NCI-H1092 (cell line): Measurements from ENCODE around the gene GPSM3.
"Not testable (repeated sequence)": the region's sequence is repeated elsewhere in the genome, so short reads cannot be mapped to it uniquely, and the experiment has no call there.

Experiments used
- DNase-seq: peaks from one replicate; lab custom pipeline; 2025; lab: John Stamatoyannopoulos, UW

The GPSM3 gene

DNA sequence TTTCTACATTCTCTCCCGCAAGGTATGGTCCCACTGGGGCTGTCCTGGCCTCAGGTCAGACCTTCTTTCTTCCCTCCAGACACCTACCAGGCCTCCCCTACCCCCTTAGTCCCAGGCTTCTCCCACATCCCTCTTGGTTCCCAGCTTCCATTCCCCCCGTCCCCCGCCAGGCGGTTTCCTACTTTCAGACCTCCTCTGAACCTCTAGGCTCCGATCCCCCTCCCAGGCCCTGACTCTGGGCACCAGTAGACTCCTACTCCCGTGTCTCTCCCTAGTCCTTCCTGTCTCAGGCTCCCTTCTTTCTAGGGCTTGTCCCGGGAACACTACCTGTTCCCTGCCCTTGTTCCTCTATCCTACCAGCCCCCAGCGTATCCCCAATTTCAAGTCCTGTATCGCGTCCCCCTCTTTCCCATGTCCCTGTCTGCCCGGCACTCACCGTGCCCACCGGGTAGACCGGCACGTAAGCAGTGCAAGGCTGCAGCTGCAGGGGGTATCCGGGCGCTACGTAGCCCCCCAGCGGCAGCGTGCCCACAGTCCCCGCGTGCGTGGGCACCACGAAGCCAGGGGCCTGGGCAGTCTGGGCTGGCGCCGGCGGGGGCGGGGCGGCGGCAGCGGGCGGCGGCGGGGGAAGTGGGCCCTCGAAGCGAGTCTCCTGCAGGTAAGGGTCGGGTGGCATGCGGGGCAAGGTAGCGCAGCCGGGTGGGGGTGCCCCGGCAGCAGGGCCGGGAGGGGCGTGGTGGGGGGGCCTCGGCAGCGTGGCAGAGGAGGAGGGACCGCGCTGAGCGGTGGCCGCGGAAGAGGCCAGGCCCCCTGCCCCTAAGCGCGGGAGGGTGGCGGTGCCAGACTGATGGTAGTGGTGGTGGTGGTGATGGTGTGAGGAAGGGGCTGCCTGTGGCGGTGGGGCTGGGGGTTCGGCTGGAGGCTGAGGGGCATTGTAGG lies 42.2 kb downstream of the GPSM3 start:
- DNase-seq, result no peak

DNA sequence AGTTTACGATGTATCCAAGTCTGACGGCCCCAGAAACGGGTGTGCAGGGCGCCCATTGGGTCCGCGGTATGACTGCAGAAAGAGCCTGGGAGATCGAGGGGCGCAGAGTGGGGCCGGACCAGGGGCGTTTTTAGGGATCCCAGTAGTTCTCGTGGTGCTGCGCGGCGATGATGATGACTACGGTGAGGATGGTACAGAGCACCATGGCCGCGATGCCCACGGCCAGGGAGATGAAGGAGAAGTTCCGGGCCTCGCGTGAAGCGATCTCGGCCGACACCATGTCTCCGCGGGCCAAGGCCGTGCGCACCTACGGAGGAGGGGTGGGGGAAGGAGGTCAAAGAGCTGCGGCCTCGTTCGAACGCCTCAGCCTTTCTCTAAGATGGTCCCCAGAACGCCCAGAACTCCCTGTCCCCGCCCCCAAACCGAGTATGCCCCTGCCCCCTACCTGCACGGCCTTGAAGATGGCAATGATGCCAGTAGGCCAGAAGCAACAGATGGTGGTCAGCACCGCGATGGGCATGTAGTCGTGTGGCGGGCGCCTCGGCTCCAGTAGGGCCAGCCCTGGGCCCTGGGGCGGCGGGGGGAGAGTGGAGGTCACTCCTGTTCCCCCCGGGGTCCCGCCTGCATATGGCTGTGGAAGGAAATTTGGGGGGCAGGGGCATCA lies 43.2 kb downstream of the GPSM3 start:
- DNase-seq, result no peak

DNA sequence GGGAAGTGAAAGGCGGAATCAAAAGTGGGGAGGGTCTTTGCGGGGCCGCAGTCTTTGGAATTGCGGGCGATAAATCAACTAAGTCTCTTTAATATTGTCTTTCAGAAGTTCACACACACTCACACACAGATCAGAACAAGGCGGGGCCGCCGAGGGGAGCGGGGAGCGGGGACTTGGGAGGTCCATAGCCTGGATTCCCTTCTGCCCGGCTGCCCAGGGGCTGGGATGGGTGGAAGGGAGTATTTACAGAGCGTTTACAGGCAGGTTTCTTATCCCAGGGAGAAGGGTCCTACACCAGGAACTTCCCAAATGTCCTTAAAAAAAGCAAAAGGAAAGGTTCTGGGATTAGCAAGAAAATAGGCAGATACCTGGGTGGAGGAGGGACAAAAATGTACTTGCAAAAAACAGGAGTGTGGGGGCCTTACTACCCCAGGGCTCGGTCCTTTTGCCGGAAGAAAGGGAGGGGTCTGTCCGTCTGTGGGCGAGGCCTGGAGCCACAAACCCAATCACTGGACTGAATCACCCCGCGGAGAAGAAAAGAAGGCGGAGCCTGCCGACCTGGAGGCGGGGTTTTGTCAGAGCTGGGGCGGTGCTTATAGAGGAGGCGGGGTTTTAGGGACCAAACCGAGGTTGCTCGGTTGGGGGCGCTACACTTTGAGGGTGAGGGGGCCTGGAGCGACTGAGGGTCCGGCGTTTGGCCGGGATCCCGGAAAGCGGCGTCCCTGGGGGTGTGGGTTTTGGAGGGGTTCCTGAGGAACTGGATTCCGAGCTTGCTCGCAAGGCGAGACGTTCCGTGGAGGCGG lies 44.0 kb downstream of the GPSM3 start:
- no peak for DNase-seq

DNA sequence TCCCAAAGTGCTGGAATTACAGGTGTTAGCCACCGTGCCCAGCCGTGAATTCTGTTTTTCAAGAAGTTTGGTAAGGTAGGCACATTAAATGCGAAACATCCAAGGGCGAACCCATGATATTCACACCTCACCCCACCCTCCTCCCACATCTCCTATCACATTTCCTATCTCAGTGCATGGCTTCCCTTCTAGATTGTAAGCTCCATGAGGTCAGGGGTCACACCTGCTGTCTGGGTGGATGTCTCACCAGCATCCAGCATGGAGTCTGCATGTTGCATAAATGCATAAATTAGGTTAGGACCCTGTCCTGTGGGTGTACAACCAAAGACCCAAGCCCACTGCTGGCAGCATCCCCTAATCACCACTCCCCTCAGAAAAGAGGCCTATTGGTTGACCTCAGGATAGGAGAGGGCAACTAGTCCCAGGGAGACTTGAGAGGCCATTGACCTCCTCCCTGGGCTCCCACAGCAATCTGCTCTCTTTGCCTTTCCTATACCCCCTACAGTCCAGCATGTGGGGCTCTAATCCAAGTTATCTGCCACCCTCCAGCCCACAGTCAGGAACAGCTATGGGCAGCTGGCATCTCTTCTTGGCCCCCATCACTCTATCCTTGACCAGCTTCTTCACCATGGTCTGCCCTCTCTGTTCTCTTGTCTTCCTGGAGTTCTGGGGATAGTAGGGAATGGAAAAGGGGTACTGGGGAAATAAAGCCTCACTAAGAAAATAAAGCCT lies 44.9 kb downstream of the GPSM3 start:
- no peak for DNase-seq

DNA sequence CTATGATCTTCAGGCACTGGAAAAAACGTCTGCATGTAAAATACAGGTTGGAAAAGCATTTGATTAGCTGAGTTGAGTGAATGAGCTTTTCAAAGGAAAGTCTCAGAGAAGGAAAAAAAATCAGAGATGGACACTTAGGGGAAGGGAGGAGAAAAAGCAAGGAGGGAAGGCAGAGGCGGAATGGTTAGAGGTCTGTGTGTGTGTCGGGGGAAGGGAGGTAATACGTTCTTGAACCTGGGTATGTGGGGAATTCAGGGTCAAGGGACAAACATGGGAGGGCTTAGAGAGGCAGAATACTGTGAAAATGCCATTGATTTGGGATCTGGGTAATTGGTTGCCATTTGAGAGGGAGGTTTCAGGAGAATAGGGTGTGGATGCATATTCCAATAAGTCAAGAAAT lies 45.8 kb downstream of the GPSM3 start:
- DNase-seq, result no peak

DNA sequence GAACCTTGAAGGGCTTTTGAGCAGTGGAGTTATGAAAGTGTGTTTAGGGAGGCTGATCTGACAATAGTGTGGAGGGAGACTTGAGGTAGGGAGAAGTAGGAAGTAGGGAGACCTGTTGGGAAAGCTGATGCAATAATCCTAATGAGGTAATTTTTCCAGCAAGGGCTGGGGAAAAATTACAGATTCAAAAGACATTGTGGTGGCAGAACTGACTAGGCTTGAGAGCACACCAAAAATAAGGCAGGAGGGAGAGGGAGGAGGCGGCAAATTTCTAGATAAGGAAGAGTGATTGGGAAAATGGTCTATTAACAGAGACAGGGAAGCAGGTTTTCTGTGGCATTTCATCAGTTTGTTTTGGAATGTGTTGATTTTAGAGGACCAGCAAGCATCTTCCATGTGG lies 46.2 kb downstream of the GPSM3 start:
- DNase-seq, result no peak

DNA sequence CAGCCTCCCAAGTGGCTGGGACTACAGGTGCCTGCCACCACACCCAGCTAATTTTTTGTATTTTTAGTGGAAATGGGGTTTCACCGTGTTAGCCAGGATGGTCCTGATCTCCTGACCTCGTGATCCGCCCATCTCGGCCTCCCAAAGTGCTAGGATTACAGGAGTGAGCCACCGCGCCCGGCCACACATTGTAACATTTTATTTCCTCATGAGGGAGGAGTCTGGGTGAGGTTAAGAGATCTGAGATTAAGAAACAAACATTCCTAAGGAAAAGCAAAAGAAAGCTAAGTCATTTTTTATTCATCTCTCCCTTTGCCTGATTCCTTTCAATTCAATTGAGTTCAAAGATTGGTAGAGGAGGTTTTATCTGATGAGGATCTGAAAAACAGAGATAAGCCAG lies 48.2 kb downstream of the GPSM3 start:
- DNase-seq, result not testable (repeated sequence)
